ENCODE measurements around the gene IHH. TPM values are rescaled to one million over a fixed set of nuclear protein-coding genes. Genes with fewer than 3 reads are reported as not detected.
A peak's percentile ranks its signal among the peaks of the same experiment; 100 is the strongest.

The IHH gene
- total RNA-seq, 6 donors from 2014 or later, result 0.80 to 4.4 (median 1.5) TPM; not detected in 2

DNA sequence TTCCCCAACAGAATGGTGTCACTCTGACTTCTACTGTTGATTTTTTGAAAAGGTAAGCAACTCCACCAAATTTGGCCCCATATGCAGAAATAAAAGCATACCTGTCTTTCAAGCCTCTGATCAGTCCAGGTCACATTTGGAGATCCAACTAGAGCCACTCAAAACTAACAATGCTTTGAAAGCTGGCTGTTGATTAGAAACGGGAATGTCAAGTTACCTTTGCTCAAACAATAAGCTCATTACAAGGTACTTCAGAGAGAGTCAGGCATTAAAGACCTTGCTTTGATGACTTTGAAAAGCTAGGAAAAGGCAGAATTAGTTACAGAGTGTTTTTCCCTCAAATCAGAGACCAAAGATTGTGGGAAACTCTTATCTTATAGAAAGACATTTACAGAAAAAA lies 4.8 kb upstream of the IHH start:
- TF ChIP-seq POLR2A (IDR thresholded peaks at IDR 0.05) (no peak), POLR2AphosphoS5 (IDR thresholded peaks at IDR 0.05) (no peak), EP300 (IDR thresholded peaks at IDR 0.05) (no peak)
- TF ChIP-seq, protein P1, sequence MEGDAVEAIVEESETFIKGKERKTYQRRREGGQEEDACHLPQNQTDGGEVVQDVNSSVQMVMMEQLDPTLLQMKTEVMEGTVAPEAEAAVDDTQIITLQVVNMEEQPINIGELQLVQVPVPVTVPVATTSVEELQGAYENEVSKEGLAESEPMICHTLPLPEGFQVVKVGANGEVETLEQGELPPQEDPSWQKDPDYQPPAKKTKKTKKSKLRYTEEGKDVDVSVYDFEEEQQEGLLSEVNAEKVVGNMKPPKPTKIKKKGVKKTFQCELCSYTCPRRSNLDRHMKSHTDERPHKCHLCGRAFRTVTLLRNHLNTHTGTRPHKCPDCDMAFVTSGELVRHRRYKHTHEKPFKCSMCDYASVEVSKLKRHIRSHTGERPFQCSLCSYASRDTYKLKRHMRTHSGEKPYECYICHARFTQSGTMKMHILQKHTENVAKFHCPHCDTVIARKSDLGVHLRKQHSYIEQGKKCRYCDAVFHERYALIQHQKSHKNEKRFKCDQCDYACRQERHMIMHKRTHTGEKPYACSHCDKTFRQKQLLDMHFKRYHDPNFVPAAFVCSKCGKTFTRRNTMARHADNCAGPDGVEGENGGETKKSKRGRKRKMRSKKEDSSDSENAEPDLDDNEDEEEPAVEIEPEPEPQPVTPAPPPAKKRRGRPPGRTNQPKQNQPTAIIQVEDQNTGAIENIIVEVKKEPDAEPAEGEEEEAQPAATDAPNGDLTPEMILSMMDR (IDR thresholded peaks at IDR 0.05), result no peak
- Histone ChIP-seq H3K27ac (no peak overlapping the region), H3K27me3 (peaks cover 0 to 8% (median 6%) of the 10 kb centered on the region in 4 donors), H3K9me3 (no peaks in the 10 kb centered on the region), H3K36me3 (no peaks in the 10 kb centered on the region), H3K4me1 (peaks cover 0 to 10% (median 6%) of the 10 kb centered on the region in 4 donors), H3K4me3 (no peak overlapping the region)
- DNase-seq, result no peak
- no peak for ATAC-seq (ENCODE audit: low FRiP score in 2 of 2)
- 67 to 71% methylated on average over 1 of the region's 1 CpG for WGBS, 2 donors

DNA sequence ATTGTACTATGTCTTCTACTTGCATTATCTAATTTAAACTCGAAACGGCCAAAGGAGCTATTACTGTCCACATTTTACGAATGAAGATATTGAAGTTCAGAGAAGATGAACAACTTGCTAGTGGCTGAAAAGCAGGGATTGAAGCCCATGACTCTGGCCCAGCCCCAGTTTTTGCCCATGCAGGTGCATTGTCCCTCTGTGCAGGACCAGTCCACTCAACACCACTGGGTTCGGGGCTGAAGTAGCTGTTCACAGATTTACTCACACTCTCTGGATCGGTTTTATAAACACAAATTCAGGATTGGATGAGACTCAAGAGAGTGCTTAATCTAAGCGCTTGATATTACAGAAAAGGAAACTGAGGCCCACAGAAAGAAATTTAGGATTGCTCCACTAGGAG lies 1.4 kb upstream of the IHH start:
- TF ChIP-seq, protein P1 (IDR thresholded peaks at IDR 0.05), result no peak
- TF ChIP-seq POLR2AphosphoS5 (IDR thresholded peaks at IDR 0.05) (no peak), POLR2A (IDR thresholded peaks at IDR 0.05) (no peak), EP300 (IDR thresholded peaks at IDR 0.05) (no peak)
- Histone ChIP-seq H3K4me3 (no peak overlapping the region), H3K27me3 (peaks cover 0 to 39% (median 17%) of the 10 kb centered on the region in 4 donors), H3K4me1 (peaks cover 29 to 43% (median 36%) of the 10 kb centered on the region in 4 donors), H3K36me3 (no peaks in the 10 kb centered on the region), H3K27ac (no peak overlapping the region), H3K9me3 (no peaks in the 10 kb centered on the region)
- no peak for ATAC-seq (ENCODE audit: low FRiP score in 2 of 2)
- DNase-seq, result no peak
- WGBS, 2 donors, result 67 to 71% methylated on average over 6 of the region's 6 CpGs

DNA sequence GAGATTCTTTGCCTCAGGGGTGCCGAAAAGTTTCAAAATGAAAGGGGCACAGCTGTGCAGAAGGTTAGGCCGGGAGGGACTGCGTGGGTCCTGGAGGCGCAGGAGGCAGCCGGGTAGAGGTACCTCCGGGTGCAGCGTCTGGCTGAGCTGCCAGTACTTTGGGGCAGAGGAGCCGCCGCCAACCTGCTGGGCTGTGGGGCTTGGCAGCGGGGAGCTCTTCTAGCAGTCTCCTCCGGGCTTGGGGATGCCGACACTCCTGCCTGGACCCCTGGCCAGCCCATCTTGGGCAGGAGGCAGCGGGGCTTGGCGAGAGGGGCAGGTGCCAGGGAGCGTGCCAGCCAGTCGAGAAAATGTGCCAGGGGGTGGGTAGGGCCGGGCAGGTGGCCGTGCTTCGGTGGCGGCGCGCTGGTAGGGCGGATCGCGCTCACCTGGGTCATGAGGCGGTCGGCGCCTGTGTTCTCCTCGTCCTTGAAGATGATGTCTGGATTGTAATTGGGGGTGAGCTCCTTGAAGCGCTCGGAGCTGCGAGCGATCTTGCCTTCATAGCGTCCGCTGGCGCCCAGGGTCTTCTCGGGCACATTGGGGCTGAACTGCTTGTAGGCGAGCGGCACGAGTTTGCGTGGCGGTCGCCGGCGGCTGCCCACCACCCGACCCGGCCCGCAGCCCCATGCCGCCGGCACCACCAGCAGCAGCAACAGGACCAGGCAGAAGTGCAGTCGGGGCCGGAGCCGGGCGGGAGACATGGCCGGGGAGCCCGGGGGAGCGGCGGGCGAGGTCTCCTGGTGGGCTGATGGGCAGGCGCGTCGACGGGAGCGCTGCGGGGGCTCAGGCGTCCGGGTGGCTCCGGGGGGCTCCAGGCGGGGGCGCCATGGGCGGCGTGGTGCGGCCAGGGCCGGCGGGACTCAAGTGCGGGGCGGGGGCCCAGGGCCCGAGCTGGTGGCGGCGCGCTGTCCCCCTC lies 717 bp downstream of the IHH start:
- no peak for ATAC-seq (ENCODE audit: low FRiP score in 2 of 2)

DNA sequence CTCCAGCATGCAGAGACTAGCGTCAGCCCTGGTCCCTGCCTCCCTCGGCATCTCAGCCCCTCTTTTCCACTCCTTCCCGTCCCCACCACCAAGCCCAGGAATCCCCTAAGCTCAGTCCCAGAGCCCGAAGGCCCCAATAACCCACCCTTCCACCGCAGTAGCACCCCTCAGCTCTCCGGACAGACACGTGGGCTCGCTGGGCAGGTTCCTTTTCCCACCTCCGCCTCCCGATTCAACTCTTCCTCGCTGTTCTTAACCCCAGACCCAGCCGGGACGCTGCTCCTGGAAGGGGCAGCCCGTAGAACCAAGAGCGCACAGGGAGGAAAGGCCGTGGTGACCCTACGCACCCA lies 1.4 kb downstream of the IHH start:
- Histone ChIP-seq H3K4me1 (peaks cover 29 to 43% (median 36%) of the 10 kb centered on the region in 4 donors), H3K36me3 (no peaks in the 10 kb centered on the region), H3K27me3 (peaks cover 0 to 44% (median 19%) of the 10 kb centered on the region in 4 donors), H3K4me3 (peak overlapping the region; percentile 2 to 50 (median 46)), H3K9me3 (no peaks in the 10 kb centered on the region), H3K27ac (no peak overlapping the region)
- no peak for TF ChIP-seq EP300 (IDR thresholded peaks at IDR 0.05)
- TF ChIP-seq POLR2AphosphoS5 (IDR thresholded peaks at IDR 0.05), result no peak
- no peak for TF ChIP-seq POLR2A (IDR thresholded peaks at IDR 0.05)
- TF ChIP-seq, protein P1 (IDR thresholded peaks at IDR 0.05), result no peak
- DNase-seq (no peak), ATAC-seq (ENCODE audit: low FRiP score in 2 of 2) (no peak)
- WGBS, 2 donors, result 2 to 6% methylated on average over 17 of the region's 17 CpGs

More for the DNA sequence above, 717 bp downstream of the IHH start:
- H3K9me3 ChIP-seq, result no peaks in the 10 kb centered on the region
- DNase-seq, result peak in 1 of 2 donors; percentile 84
- H3K4me1 ChIP-seq, result peaks cover 29 to 43% (median 36%) of the 10 kb centered on the region in 4 donors
- H3K4me3 ChIP-seq, result peak overlapping the region; percentile 2 to 50 (median 46)
- H3K27ac ChIP-seq, result no peak overlapping the region
- no peak for TF ChIP-seq POLR2A (IDR thresholded peaks at IDR 0.05)
- TF ChIP-seq, protein P1 (IDR thresholded peaks at IDR 0.05), result no peak
- 4 to 9% methylated on average over 13 to 70 of the region's 81 CpGs for WGBS, 2 donors
- peaks cover 0 to 44% (median 19%) of the 10 kb centered on the region in 4 donors for H3K27me3 ChIP-seq
- no peaks in the 10 kb centered on the region for H3K36me3 ChIP-seq
